ENCODE measurements around the gene IGF2R. TPM values are rescaled to one million over a fixed set of nuclear protein-coding genes. Genes with fewer than 3 reads are reported as not detected.

The IGF2R gene
- total RNA-seq, 2 experiments from 2014 or later = 19.3 to 37.6 TPM

DNA sequence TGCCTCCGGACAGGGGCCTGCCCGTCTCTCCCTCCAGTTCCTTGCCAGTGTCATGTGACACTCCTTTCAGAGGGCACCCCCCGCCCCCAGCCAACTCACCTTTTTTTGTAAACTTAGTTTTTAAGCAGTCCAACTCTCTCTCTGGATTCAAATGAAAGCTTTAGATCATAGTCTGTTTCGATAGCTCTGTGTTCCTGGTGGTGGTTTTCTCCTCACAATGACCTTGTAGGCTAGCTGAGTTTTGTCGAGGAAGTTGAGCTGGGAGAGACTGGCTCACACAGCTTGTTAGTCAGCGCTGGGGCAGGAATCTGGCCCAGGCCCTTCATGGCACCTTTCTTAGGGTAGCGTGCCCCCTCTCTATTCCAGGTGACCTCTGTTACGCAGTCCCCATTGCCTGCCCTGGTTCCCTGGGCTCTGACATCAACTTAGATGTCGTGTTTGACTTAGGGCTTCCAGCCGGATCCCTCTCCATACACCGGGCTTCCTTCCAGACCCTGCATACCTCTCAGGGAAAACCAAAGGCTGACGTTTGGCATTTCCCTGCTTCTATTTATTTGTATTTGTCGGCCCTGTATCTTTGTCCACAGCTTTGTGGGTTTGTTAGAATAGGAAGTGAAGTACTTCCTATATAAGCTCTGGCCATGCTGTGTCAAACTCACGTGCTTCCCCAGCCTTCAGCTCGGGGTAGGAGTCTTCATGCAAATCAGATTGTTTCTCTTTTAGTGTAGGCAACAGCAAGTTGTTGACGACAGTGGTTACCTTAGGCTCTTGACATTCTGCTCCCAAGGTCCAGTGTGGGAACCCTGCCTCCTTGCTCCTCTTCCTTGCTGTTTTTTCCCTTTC, 12.7 kb downstream of the IGF2R start:
- Histone ChIP-seq H3K4me1 (ENCODE audit: insufficient read depth, low read length, poor library complexity, severe bottlenecking) (peaks cover 55% of the 10 kb centered on the region), H3K4me2 (ENCODE audit: low read length) (peak overlapping the region; percentile 71), H3K9me3 (ENCODE audit: low read length) (no peaks in the 10 kb centered on the region), H3K27ac (ENCODE audit: low read depth, low read length, poor library complexity, severe bottlenecking) (no peak overlapping the region), H3K36me3 (ENCODE audit: insufficient read depth, low read length) (no peaks in the 10 kb centered on the region), H3K4me3 (ENCODE audit: low read depth, low read length, poor library complexity, severe bottlenecking) (peak overlapping the region; percentile 47), H3K79me2 (ENCODE audit: insufficient read depth, low read depth, low read length) (peaks cover 46% of the 10 kb centered on the region; the same call in 1 of the 2 replicates), H3K9me2 (ENCODE audit: insufficient read depth, low read length) (no peaks in the 10 kb centered on the region), H2AFZ (ENCODE audit: low read length) (peak overlapping the region; percentile 42; the same call in 1 of the 2 replicates), H4K20me1 (ENCODE audit: insufficient read depth, low read length) (peaks cover 17% of the 10 kb centered on the region)
- POLR2A ChIA-PET = interaction anchor here (0.6 to 2.1 kb wide), 15 partner anchors 8 to 290 kb away, joined by 3 to 14 read pairs (median 4); partner anchors contain the start of genes IGF2R and WTAP
- TF ChIP-seq EZH2phosphoT487 (IDR thresholded peaks at IDR 0.05; ENCODE audit: borderline replicate concordance, low read depth, low read length) = no peak
- TF ChIP-seq, protein P1, sequence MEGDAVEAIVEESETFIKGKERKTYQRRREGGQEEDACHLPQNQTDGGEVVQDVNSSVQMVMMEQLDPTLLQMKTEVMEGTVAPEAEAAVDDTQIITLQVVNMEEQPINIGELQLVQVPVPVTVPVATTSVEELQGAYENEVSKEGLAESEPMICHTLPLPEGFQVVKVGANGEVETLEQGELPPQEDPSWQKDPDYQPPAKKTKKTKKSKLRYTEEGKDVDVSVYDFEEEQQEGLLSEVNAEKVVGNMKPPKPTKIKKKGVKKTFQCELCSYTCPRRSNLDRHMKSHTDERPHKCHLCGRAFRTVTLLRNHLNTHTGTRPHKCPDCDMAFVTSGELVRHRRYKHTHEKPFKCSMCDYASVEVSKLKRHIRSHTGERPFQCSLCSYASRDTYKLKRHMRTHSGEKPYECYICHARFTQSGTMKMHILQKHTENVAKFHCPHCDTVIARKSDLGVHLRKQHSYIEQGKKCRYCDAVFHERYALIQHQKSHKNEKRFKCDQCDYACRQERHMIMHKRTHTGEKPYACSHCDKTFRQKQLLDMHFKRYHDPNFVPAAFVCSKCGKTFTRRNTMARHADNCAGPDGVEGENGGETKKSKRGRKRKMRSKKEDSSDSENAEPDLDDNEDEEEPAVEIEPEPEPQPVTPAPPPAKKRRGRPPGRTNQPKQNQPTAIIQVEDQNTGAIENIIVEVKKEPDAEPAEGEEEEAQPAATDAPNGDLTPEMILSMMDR (conservative IDR thresholded peaks at IDR 0.05; ENCODE audit: low read length) = no peak
- TSS peak; percentile 76 for BruUV-seq (replicated peaks)
- CTCF ChIA-PET (ENCODE audit: unreplicated experiment) = interaction anchor here (0.6 kb wide), 1 partner anchor 14 kb away, joined by 3 read pairs; no protein-coding TSS in a partner anchor
- peak; percentile 70 for DNase-seq (ENCODE audit: low spot score)
- intact Hi-C loops (cut with micrococcal nuclease; ENCODE audit: unreplicated experiment) = no loop called here

DNA sequence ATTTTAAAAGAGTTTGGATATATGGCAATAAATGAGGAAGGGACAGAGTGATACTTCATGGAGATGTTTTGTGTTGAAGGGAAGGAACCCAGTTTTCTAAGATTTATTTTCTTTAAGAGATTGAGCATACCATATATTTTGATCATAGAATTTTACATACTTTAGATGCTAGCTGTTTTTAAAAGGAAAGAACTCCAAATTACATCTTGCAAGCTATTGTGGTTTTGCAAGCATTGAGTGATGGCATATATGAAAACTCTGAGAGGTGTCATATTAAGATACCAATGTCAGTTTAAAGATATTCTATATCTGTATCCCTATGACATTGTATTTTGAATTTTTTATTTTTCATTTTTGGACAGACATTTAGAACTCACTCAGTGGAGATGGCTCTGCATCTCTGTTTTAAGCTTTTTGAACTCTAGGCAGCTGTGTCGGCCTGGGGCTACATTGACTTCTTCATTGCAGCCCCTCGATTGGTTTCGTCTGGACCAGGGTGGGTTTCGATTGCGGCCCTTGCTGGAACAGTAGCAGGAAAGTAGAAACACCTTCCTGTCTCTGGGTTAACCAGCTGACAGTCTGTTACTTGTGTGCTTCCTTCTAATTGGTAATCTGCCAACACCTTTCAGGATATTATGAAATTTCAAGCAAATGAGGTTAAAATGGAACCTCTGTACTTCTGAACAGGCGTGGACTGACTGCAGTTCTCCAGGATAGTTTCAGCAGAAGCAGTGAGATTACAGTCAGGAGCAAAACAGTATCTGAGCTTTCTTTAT, 14.0 kb downstream of the IGF2R start:
- H3K9me3 ChIP-seq (ENCODE audit: low read length) = no peaks in the 10 kb centered on the region
- 0 out of 2 replicates have a peak overlapping the region, but pooled peaks have one; percentile 3 for H3K4me2 ChIP-seq (ENCODE audit: low read length)
- DNase-seq (ENCODE audit: low spot score) = no peak
- no peak overlapping the region for H3K27ac ChIP-seq (ENCODE audit: low read depth, low read length, poor library complexity, severe bottlenecking)
- no peak for TF ChIP-seq EZH2phosphoT487 (IDR thresholded peaks at IDR 0.05; ENCODE audit: borderline replicate concordance, low read depth, low read length)
- TF ChIP-seq, protein P1 (conservative IDR thresholded peaks at IDR 0.05; ENCODE audit: low read length) = no peak
- H3K79me2 ChIP-seq (ENCODE audit: insufficient read depth, low read depth, low read length) = peaks cover 42% of the 10 kb centered on the region; the same call in 1 of the 2 replicates
- no peaks in the 10 kb centered on the region for H3K9me2 ChIP-seq (ENCODE audit: insufficient read depth, low read length)
- H3K4me3 ChIP-seq (ENCODE audit: low read depth, low read length, poor library complexity, severe bottlenecking) = no peak overlapping the region
- BruUV-seq (replicated peaks) = no TSS peak
- peaks cover 17% of the 10 kb centered on the region for H4K20me1 ChIP-seq (ENCODE audit: insufficient read depth, low read length)
- ChIA-PET CTCF (ENCODE audit: unreplicated experiment) (no interaction called here), POLR2A (interaction anchor here (1.1 to 2.1 kb wide), 9 partner anchors 8 to 256 kb away, joined by 3 to 14 read pairs (median 5); partner anchors contain the start of genes IGF2R, MRPL18 and WTAP)
- H3K36me3 ChIP-seq (ENCODE audit: insufficient read depth, low read length) = no peaks in the 10 kb centered on the region
- H2AFZ ChIP-seq (ENCODE audit: low read length) = no peak overlapping the region
- peaks cover 54% of the 10 kb centered on the region for H3K4me1 ChIP-seq (ENCODE audit: insufficient read depth, low read length, poor library complexity, severe bottlenecking)
- intact Hi-C loops (cut with micrococcal nuclease; ENCODE audit: unreplicated experiment) = no loop called here
